Upper lobe of right lung (tissue), 1 donor: ENCODE data around the gene ZNF107. TPM values are rescaled to one million over a fixed set of nuclear protein-coding genes. Genes with fewer than 3 reads are reported as not detected.
"Not testable (repeated sequence)": the region's sequence is repeated elsewhere in the genome, so short reads cannot be mapped to it uniquely, and the experiment has no call there.

Experiments
- ATAC-seq: fragments of 200-7000 bp; cut with Tn5 transposase; one replicate; pipeline ENCODE4 v1.9.1; 2020; ENCODE audit warnings: mild to moderate bottlenecking, moderate library complexity
- DNase-seq: peaks from one replicate; pipeline ENCODE4 v3.0.0-alpha.2; 2020
- H3K27ac ChIP-seq: fragments of 200-600 bp; one replicate; pipeline ENCODE4 v1.8.0; 2022
- H3K27me3 ChIP-seq: fragments of 200-600 bp; one replicate; pipeline ENCODE4 v1.8.0; 2022; ENCODE audit warnings: mild to moderate bottlenecking
- H3K36me3 ChIP-seq: fragments of 200-600 bp; one replicate; pipeline ENCODE4 v1.8.0; 2022
- H3K4me1 ChIP-seq: fragments of 200-600 bp; one replicate; pipeline ENCODE4 v1.8.0; 2022
- H3K4me3 ChIP-seq: fragments of 200-600 bp; one replicate; pipeline ENCODE4 v1.8.0; 2022; ENCODE audit warnings: mild to moderate bottlenecking
- H3K9me3 ChIP-seq: fragments of 200-600 bp; one replicate; pipeline ENCODE4 v1.8.0; 2022
- intact Hi-C: fragments of 100-400 bp; cut with DNase I; formaldehyde crosslinking; loops from one replicate; pipeline ENCODE4 v1.11.0; 2022
- total RNA-seq: library from RNA; stranded (reverse); fragmentation: NEBNext Ultra II Directional; extraction: Animal tissue kit (Norgen Biotek cat#: 25700); gene quantifications from one replicate; pipeline ENCODE4 v1.2.1, GENCODE V29; 2021
- TF ChIP-seq, protein P1 (sequence below): fragments of 200-600 bp; IDR thresholded peaks from one replicate; pipeline ENCODE4 v1.8.0; 2022; ENCODE audit warnings: antibody characterized with exemption
- donor health status: DM: no; HTN: yes; CAD: no; lungs with severe emphysema.

Gene ZNF107
- total RNA-seq, 1 donor from 2014 or later = 3.4 TPM

DNA sequence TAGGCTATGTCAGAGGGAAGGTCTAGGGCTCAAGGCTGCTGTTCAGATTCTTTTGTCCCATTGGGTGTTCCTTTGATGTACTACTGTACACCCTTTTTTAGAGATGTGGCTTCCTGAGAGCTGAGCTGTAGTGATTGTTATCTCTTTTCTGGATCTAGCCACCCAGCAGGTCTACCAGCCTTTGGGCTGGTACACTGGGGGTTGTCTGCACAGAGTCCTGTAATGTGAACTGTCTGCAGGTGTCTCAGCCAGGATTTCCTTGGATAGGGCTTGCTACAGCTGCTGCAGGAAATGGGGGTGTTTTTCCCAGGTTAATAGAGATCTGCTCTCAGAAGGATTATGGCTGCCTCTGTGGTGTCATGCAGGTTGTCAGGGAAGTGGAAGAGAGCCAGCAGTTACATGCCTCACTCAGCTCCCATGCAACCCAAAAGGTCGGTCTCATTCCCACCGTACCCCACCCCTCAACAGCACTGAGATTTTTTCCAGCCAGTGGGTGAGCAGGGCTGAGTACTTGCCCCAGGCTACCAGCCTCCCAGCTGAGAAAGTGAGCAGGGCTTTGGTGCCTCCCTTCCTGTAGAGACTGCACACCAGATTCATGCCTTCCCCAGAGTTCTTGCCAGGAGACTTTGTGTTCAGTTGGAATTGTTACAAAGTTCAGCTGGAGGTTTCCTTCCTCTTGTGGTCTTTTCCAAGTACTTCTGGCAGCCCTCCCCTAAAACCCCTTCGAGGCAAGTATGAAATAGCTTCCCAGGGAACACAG lies 63.3 kb downstream of the ZNF107 start:
- no peak overlapping the region for H3K27ac ChIP-seq
- ATAC-seq = no peak
- DNase-seq = no peak
- intact Hi-C loops = no loop called here
- TF ChIP-seq, protein P1, sequence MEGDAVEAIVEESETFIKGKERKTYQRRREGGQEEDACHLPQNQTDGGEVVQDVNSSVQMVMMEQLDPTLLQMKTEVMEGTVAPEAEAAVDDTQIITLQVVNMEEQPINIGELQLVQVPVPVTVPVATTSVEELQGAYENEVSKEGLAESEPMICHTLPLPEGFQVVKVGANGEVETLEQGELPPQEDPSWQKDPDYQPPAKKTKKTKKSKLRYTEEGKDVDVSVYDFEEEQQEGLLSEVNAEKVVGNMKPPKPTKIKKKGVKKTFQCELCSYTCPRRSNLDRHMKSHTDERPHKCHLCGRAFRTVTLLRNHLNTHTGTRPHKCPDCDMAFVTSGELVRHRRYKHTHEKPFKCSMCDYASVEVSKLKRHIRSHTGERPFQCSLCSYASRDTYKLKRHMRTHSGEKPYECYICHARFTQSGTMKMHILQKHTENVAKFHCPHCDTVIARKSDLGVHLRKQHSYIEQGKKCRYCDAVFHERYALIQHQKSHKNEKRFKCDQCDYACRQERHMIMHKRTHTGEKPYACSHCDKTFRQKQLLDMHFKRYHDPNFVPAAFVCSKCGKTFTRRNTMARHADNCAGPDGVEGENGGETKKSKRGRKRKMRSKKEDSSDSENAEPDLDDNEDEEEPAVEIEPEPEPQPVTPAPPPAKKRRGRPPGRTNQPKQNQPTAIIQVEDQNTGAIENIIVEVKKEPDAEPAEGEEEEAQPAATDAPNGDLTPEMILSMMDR = no peak
- no peaks in the 10 kb centered on the region for H3K9me3 ChIP-seq
- H3K4me1 ChIP-seq = no peaks in the 10 kb centered on the region
- H3K4me3 ChIP-seq = no peak overlapping the region
- no peaks in the 10 kb centered on the region for H3K36me3 ChIP-seq
- H3K27me3 ChIP-seq = no peaks in the 10 kb centered on the region

- no peaks in the 10 kb centered on the region for H3K4me1 ChIP-seq
- DNase-seq (no peak), ATAC-seq (no peak)
- TF ChIP-seq, protein P1 = no peak
- no peaks in the 10 kb centered on the region for H3K9me3 ChIP-seq
- no peak overlapping the region for H3K4me3 ChIP-seq
- intact Hi-C loops = no loop called here
- no peak overlapping the region for H3K27ac ChIP-seq
- no peaks in the 10 kb centered on the region for H3K27me3 ChIP-seq
- H3K36me3 ChIP-seq = no peaks in the 10 kb centered on the region
These were observed 67.8 kb downstream of the ZNF107 start for GRCh38 chr7:64733550-64734240.

DNA sequence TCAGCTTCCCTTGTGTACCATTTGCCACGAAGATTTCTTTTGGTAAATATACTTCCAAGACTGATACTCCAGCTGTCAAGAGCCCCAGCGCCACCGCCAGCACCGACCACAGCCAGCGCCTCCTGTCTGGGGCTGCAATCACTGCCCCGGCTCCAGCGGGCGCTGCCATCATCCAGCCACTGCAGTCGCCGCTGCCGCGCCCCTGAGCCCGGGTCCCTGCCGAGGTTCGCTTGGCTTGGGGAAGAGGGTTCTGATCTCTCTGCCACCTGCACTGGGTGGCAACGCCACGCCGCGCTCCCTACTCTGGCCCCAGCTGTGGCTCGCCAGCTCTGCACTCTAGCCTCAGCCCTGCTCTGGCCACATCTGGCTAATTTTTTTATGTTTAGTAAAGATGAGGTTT lies 70.6 kb downstream of the ZNF107 start:
- no peaks in the 10 kb centered on the region for H3K36me3 ChIP-seq
- TF ChIP-seq, protein P1 = no peak
- ATAC-seq = no peak
- H3K9me3 ChIP-seq = no peaks in the 10 kb centered on the region
- H3K4me3 ChIP-seq = no peak overlapping the region
- no peaks in the 10 kb centered on the region for H3K4me1 ChIP-seq
- no peaks in the 10 kb centered on the region for H3K27me3 ChIP-seq
- no peak for DNase-seq
- no peak overlapping the region for H3K27ac ChIP-seq
- intact Hi-C loops = no loop called here

GRCh38 chr7:64738403-64738802 lies 72.5 kb downstream of the ZNF107 start:
- DNase-seq, H3K4me3 ChIP-seq, intact Hi-C loops, H3K4me1 ChIP-seq, ATAC-seq, H3K36me3 ChIP-seq, H3K9me3 ChIP-seq, H3K27me3 ChIP-seq, H3K27ac ChIP-seq: not testable (repeated sequence)

- H3K27ac ChIP-seq, H3K4me3 ChIP-seq, ATAC-seq, H3K4me1 ChIP-seq, H3K27me3 ChIP-seq, DNase-seq, H3K9me3 ChIP-seq, H3K36me3 ChIP-seq, intact Hi-C loops: not testable (repeated sequence)
These were observed 73.0 kb downstream of the ZNF107 start for GRCh38 chr7:64738953-64739352.

GRCh38 chr7:64744680-64745079 lies 78.7 kb downstream of the ZNF107 start:
- H3K4me1 ChIP-seq = no peaks in the 10 kb centered on the region
- no peak overlapping the region for H3K27ac ChIP-seq
- H3K36me3 ChIP-seq = no peaks in the 10 kb centered on the region
- no peaks in the 10 kb centered on the region for H3K27me3 ChIP-seq
- no peak overlapping the region for H3K4me3 ChIP-seq
- DNase-seq (no peak), ATAC-seq (no peak)
- intact Hi-C loops = no loop called here
- TF ChIP-seq, protein P1 = no peak
- H3K9me3 ChIP-seq = no peaks in the 10 kb centered on the region
